Measurements from ENCODE around the gene LIPE.

LIPE gene

DNA sequence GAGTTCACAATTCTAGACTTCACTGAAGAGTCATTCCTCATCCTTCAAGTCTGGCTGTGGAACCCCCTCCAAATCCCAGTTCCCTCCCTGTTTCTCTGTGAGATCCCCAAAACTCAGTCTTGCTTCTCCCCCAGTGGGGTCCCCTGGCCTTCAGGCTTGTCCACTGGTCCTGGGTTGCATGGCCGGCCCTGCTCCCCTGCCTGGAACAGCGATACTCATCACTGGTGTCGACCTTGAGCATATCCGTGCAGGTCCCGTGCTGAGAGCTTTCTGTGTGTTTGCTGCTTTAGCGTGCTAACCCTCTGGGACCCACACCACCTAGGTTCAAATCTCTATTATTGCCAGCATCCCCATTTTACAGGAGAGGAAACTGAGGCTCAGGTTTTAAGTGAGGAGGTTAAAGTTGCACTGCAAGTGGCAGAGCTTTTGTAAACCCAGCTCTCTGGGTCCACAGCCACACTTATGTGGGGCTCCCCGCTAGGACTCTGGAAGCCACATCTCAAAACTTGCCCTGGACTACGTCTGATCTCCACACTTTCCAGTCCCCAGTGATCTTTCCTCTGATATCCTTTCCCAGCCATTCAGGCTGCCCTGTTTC lies 15.5 kb downstream of the LIPE start:
- DNase-seq, result no peak

DNA sequence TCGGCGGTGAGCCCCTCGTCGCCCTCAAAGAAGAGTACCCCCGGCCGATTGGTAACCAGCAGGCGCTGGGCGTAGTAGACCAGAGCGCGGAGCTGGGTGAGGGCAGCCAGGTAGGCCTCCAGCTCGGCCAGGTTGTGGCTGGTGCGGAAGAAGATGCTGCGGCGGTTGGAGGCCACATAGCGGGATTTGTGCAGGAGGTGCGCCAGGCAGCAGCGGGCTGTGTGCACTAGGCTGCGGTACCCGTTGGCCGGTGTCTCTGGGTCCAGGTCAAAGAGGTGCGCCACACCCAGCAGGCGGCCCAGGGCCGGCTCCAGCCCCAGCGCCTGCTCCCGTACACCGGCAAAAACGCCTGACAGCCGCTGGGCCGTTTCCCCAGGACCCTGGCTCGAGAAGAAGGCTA lies 16.8 kb downstream of the LIPE start:
- DNase-seq, result no peak

DNA sequence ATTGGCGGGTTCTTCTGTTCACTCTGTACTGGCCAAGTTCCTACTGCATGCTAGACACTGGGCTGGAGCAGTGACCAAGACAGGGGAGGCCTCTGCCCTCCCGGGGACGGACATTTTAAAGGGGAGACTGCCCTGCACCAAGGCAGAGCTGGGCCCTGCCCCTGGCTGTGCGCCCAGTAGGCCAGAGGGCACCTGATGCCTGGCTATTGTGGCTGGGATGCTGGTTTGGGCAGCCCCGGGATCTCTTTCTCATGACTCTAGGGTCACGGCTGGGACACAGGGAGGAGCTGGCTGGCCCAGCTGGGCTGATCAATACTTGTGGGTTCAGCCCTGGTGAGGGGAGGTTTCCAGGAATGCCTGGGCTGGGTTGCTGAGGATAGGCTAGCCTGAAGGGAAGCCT lies 17.7 kb downstream of the LIPE start:
- no peak for DNase-seq

DNA sequence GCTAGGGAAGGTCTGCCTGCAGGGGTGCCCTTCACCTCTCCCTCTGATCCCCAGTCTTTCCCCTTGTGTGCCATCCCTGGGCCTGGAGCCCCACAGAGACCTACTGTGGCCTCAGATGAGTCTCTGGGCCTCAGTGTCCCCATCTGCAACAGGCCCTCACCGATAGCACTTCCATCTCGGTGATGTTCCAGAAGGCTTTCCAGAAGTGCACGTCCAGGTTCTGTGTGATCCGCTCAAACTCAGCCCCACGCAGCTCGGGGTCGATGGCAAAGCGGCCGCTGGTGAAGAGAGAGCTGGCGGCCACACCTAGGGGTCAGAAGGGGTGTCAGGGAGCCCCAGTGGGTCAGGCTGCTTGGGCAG lies 19.4 kb downstream of the LIPE start:
- no peak for DNase-seq

DNA sequence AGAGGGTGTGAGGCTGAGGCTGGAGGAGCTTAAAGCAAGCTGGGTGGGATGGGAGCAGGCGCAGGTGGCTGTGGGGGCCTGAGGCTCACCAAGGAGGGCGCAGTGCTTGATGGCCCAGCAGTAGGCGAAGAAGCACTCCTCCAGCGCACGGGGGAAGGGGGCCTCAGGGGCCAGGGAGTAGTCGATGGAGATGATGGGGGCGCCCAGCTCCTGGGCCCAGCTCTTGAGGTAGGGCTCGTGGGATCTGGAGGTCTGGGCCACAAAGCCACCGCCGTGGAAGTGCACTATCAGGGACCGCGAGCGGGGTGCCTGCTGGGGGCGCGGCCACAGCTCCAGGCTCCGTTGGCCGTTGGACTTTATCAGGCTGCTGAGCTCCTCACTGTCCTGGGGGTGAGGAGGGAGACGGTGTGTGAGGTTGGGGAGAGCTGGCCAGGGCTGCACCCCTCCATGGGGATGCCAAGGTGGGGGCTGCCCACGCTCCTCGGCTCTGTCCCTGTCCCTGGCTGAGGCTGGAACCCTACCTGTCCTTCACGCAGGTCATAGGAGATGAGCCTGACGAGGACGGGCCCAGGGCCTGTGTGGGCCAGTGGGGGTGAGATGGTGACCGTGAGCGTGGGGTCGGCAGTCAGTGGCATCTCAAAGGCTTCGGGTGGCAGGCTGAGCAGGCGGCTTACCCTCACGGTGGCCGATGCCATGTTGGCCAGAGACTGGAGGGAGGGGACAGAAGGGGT lies 19.9 kb downstream of the LIPE start:
- DNase-seq, result no peak

DNA sequence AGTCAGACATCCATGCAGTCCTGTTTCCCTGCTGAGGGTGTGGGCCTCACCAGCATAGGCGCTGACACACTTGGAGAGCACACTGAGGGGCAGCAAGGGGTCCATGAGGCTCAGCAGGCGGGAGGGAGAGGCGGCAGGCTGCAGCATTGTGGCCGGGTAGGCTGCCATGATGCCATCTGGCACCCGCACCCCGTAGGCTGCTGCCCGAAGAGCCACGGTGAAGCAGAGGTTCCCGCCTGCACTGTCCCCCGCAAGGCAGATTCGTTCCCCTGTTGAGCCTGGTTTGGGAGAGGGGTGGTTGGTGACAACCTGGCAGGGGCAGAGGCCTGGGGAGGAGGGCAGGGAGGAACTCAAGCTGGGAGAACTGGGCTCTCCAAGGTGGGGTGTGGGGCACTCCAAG lies 21.1 kb downstream of the LIPE start:
- DNase-seq, result no peak

DNA sequence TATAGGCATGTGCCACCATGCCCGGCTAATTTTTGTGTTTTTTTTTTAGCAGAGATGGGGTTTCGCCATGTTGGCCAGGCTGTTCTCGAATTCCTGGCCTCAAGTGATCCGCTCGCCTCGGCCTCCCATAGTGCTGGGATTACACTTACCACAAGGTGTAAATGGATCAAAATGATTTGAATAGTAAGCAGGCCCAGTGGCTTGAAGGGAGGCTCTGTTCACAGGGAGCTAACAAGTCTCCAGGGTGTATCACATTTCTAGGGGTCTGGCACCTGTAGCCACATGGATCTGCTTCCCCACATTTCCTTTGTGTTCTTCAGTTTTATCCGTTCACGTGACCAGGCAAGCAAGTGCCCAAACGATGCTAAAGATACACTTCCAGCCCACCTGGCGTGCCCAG lies 23.6 kb downstream of the LIPE start:
- DNase-seq, result no peak

DNA sequence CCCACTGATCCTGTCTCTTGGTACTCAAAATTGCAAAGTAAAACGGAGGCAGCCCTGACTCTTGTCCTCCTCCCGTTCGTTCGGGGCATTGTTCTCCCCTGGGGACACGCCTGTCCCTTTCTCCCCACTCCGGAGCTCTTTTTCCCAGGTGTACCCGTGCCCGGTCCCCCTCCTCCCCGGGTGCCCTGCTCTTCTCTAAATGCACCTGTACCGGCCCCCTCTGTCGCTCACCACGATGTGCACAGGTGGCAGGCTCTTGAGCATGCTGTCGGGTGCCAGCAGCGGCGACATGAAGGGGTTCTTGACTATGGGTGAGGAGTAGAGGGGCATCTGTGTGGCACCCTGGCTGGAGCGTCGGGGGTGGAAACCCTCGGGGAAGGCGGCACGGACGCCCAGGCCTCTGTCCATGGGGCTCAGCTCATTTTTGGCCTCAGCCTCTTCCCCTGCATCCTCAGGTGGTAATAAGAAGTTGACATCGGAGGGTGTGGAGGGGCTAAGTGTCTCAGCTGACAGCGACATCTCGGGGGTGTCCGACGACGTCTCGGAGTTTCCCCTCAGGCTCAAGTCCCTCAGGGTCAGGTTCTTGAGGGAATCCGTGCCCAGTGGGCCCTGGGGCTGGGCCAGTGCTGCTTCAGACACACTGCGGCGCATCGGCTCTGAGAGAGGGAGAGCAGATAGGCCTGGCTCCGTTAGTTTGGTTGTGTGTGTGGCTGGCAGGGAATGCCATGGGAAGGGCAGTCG lies 24.6 kb downstream of the LIPE start:
- no peak for DNase-seq

DNA sequence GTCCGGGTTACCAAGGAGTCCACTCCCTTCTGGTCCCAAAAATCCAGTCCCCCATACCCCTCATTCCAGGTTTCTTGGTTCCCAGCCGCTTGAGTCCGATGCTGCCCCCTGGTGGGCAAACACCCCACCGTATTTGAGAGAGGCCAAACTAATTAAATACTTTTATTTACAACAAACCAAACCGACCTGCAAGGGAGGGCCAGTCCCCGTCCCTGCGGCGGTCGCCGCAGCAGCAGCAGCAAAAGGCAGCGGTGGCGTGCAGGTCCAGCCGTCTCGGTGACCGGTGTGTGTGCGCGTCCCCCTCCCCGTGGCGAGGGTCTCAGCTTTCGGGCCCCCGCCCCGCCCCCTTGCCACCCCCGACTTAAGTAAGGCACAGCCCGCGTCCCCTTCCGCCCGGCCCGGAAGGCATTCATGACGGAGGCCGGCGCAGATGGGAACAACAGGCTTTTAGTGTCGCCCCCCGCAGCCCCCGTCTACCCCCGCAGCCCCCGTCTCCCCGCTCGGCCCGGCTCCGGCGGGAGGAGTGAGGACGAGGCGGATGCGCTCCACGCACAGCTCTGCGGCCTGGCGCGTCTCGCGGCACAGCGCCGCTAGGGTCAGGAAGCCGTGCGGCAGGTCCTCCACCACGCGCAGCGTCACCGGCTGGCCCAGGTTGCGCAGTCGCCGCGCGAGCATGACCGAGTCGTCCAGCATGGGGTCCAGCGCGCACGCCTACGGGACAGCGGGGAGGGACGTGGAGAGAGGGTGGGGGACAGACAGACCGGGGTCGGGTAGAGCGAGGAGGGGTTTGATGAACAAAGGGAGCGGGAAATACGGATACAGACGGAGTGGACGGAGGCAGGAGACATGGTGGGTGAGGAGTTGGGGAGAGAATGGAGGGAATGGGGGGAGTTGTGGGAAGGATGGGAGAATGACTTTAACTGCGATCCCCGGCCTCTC lies 25.6 kb downstream of the LIPE start:
- peak; percentile 52 to 70 (median 56) for DNase-seq

DNA sequence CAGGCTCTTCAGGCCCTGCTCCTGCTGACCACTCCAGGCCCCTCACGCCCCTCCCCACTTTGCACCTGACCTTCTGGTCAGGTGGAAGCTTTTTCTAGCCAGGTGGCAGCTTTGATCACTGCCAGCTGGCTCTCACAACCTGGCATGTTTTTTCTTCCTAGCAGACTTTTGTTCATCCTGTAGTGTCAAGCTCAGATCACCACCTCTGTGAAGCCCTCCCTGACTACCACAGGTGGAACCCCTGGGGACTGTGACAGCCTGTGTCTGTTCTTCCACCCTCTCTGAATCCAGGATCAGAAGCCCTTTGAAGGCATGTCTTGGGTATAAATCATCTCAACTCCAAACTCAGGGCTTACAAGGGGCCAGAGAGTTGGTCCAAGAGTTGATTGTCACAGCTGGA lies 26.8 kb downstream of the LIPE start:
- DNase-seq, result no peak

DNA sequence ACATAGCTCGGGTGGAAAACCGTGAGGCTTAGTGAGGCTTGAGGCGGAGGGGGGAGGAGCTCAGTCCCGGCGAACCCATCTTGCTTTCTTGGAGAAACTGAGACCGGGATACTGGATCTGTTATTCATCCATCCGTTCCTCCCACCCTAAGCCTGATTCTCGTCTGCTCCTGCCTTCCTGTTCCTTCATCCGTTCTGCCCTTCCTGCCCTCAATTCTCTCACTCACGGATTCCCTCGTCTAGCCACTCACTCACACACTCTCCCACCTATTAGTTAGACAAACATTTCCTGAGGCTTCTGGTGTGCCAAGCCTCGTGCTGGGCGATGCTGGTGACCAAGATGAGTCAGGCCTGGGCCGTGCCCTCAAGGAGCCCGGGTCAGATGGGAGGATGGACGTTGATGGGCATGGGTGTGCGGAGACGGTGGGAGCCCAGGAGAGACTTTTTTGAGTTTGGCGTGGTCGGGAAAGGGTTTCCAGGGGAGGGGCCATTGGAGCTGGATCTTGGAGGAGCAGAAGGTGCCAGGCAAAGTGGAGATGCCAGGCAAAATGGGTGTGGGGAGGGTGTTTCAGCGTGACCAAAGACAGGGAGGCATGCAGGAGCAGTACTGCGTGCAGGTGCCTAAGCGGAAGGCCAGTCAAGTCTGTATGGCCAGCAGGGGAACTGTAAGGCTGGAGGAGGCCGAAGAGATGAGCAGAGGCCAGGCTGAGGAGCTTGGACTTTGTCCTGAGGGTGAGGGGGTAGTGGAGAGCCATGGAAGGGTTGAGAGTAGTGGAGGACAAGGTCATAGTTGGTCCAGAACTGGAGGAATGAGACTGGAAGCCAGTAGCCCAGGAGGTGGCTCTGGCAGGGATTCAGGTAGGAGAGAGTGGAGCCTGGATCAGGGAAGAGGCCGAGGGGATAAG lies 29.7 kb downstream of the LIPE start:
- no peak for DNase-seq

DNA sequence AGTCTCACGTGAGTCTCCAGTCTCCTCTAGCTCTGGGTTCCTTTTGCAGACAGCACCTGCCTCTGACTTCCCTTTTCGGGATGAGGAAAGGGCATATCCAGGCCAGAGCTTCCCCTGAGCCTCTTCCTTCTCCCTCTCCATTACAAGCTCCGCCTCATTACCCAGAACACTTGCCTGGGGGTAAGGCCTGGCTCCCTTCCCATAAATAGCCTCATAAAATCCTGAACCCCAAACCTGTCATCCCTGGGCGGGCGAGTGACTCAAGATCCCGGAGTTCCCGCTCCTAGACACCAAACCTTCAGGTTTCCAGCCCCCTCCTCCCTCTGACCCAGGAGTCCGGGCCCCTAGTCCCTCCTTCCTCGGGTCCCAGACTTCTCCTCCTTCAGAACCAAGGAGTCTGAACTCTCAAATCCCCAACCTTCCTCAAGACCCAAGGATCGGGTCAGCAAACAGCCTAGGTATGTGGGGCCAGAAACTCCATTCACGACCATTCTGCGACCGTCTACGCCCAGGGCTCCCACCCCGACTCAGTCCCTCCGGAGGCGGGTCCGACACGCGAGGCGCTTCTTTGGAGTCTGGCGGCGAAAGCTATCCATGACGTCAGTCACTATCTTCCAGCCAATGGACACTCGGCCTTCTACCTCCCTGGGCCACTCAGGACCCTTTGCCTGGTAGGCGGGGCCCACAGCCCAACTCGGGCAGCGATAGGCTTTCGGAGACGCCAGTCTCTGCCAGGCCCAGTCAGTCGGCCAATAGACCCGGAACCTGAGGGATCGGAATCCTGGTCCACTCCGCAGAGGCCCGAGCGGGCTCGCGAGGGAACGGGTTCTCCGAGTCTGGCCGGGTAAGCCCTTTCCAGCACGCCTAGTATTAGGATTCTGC lies 30.6 kb downstream of the LIPE start:
- peak; percentile 71 to 92 (median 74) for DNase-seq

DNA sequence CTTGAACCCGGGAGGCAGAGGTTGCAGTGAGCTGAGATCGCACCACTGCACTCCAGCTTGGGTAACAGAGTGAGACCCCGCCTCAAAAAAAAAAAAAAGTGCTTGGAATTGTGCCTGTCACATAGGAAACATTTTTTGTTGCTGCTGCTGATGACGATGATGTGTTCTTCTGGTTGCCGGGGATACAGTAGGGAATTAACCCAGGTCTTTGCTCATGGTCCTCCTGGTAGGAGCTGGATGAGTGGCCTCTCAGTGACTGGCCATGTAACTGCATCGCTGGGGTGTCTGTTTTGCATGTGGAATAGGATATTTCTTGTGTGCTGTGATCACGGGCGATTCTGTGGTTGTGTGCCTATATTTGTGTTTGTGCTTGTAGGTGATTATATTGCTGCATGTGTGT lies 32.4 kb downstream of the LIPE start:
- DNase-seq, result no peak

DNA sequence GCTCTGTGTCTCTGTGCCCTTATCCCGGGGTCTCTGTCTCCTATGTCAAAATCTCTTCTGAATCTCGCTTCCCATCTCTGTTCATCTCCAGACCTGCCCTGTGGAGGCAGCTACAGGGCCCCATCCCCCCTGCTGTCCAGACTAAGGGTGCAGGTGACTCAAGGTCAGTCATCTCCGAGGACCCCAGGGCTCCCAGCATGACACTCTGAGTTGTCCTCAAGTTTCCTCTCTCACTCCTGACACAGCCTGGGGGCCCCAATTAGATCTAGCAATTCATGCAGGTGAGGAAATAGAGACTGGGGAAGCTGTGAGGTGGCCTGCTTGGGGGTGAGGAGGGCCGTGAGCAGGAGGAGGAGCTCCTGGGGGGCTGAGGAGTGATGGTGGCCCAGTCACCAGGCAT lies 35.0 kb downstream of the LIPE start:
- no peak for DNase-seq

DNA sequence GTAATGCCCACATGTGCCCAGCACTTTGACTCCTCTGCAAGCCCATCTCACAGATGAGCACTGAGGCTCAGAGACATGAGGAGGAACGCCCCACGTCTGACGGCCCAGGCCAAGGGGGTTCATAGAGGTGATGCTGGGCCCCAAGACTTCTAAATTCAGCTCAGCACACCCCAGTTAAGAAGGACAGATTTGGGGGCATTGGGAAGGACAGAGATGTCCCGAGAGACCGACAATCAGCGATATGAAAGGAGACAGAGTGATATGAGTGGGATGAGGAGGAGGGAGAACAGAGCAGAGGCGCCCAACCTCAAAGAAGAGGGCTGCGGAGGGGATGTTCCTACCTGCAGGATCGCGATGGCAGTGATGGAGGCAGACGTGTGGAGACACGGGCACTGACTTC lies 37.3 kb downstream of the LIPE start, which contains the start of gene CNFN:
Gene CNFN (minus strand): TSS at position 399 of the 400 bp plus-strand sequence. CDS start 1,260 bp downstream, outside the sequence.
- no peak for DNase-seq

DNA sequence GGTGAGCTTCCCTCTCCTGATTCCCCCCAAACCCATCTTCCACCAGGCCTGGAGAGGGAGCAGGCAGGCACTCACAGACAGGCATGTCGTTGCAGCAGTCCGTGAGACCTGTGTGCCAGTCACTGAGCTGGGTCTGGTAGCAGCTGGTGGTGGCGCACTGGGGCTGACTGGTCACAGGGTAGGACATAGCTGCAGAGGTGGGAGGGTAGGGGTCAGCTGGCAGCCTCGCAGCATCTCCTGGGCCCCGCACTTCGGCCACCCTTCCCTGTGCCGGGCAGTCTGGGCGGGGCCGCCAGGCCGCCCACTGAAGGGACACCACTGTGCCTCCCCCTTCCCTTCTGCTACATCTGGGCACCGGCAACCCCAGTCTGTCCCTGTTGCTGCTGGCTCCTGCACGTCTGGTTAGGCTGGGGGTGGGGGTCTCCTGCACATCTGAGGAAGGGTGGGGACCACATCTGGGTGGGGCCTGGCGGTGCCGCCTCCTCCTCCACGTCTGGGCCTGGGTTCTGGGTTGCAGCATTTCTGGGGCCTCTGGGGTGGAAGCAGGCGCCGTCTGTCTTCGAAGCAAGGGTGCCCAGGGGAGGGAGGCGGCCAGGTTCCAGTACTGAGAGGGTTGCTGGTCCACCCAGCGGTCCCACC lies 38.2 kb downstream of the LIPE start:
- DNase-seq, result no peak

DNA sequence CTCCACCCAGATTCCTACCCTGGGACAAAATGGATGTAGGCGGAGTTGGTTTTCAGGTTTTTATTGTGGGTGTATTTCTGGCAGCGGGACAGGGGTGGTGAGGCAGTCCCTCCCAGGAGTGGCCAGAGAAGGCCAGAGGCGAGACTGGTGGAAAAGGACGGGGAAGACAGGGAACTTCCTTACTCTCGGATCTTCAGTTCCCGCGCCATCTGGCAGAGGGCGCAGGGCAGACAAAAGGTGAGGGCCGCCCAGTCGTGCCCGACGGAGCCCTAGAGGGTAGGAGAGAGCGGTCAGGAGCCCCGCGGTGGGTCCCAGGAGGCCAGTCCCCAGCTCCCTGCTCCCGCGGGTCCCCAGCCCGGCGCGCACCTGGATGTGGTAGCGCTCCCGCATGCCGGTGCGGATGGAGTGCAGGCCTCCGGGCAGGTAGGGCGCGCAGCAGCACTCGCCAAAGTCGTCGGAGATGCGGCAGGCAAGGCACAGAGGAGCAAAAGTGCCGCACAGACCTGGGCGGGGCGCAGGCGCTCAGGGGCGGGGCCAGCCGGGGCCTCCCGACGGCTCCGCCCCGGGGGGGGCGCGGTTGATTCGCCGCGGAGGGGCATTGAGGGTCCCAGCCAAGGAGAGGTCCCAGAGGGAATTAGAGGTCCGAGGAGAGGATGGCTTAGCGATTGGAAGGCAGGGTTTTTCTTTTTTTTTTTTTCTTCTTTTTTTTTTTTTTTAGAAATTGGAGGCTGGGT lies 40.0 kb downstream of the LIPE start:
- peak; percentile 27 to 48 (median 42) for DNase-seq

DNA sequence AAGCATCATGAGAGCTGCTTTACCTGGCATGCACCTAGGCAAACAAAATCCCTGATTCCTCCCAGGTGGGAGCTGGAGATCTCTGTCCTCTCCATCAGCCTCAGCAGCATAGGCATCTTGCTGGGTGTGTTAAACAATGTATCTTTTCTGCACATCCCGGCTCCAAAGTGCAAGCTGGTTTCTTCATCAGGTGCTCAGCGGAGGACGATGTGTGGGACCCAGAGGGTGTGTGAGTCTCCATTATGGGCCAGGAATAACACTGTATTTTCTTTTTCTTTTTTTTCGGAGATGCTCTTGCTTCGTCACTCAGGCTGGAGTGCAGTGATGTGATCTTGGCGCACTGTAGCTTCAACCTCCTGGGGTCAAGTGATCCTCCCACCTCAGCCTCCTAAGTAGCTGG lies 47.0 kb downstream of the LIPE start:
- DNase-seq, result no peak

All from activated CD4-positive, CD25-positive, alpha-beta regulatory T cell (primary cell).